H9 (cell line): ENCODE data around the gene ACER1. TPM values are rescaled to one million over a fixed set of nuclear protein-coding genes. Genes with fewer than 3 reads are reported as not detected.

Experiments
- DNase-seq: peaks from one replicate; pipeline ENCODE4 v3.0.0-alpha.2; 2017
- H2AFZ ChIP-seq: one replicate; pipeline ENCODE4 v1.6.1; 2013; ENCODE audit warnings: mild to moderate bottlenecking, low read length, control low read depth, moderate library complexity
- H2AK5ac ChIP-seq: 2 replicates; pipeline ENCODE4 v1.6.1; 2013; ENCODE audit warnings: low read length, control low read depth, mixed read lengths; ENCODE audit not compliant: insufficient read length
- H2BK120ac ChIP-seq: one replicate; pipeline ENCODE4 v1.6.1; 2013; ENCODE audit warnings: low read depth, mild to moderate bottlenecking, low read length, control low read depth, inconsistent platforms; ENCODE audit not compliant: poor library complexity, severe bottlenecking
- H2BK12ac ChIP-seq: 2 replicates; pipeline ENCODE4 v1.6.1; 2013; ENCODE audit warnings: low read length, control low read depth, mixed read lengths, low read depth; ENCODE audit not compliant: insufficient read length
- H2BK15ac ChIP-seq: 2 replicates; pipeline ENCODE4 v1.6.1; 2013; ENCODE audit warnings: low read depth, low read length, control low read depth
- H2BK20ac ChIP-seq: one replicate; pipeline ENCODE4 v1.6.1; 2013; ENCODE audit warnings: low read depth, mild to moderate bottlenecking, low read length, control low read depth, inconsistent platforms; ENCODE audit not compliant: poor library complexity, severe bottlenecking
- H2BK5ac ChIP-seq: 2 replicates; pipeline ENCODE4 v1.6.1; 2013; ENCODE audit warnings: low read length, control low read depth, mixed read lengths; ENCODE audit not compliant: insufficient read length
- H3K14ac ChIP-seq: 2 replicates; pipeline ENCODE4 v1.6.1; 2013; ENCODE audit warnings: low read length, control low read depth; ENCODE audit not compliant: insufficient read depth
- H3K18ac ChIP-seq: 2 replicates; pipeline ENCODE4 v1.6.1; 2013; ENCODE audit warnings: low read depth, mild to moderate bottlenecking, mixed read lengths, low read length, control low read depth; ENCODE audit not compliant: insufficient read length
- H3K23ac ChIP-seq: 2 replicates; pipeline ENCODE4 v1.6.1; 2013; ENCODE audit warnings: low read length, control low read depth, mixed read lengths, low read depth; ENCODE audit not compliant: insufficient read length
- H3K23me2 ChIP-seq: 2 replicates; pipeline ENCODE4 v1.6.1; 2013; ENCODE audit warnings: low read depth, mild to moderate bottlenecking, mixed read lengths, low read length, control low read depth; ENCODE audit not compliant: insufficient read length, poor library complexity, severe bottlenecking
- H3K27ac ChIP-seq: 2 replicates; pipeline ENCODE4 v1.5.1; 2013; ENCODE audit warnings: low read length, control low read depth, mixed read lengths, low read depth; ENCODE audit not compliant: insufficient read length
- H3K27me3 ChIP-seq: 2 replicates; pipeline ENCODE4 v1.6.1; 2013; ENCODE audit warnings: low read length, control low read depth, inconsistent platforms; ENCODE audit not compliant: insufficient read depth
- H3K4ac ChIP-seq: 2 replicates; pipeline ENCODE4 v1.6.1; 2013; ENCODE audit warnings: low read depth, mild to moderate bottlenecking, control low read depth, inconsistent platforms, low read length, moderate library complexity
- H3K4me1 ChIP-seq: 2 replicates; pipeline ENCODE4 v1.6.1; 2013; ENCODE audit warnings: low read length, control low read depth, inconsistent platforms; ENCODE audit not compliant: insufficient read depth
- H3K4me2 ChIP-seq: 2 replicates; pipeline ENCODE4 v1.6.1; 2013; ENCODE audit warnings: low read length, control low read depth, mixed read lengths; ENCODE audit not compliant: insufficient read length, insufficient read depth
- H3K56ac ChIP-seq: 2 replicates; pipeline ENCODE4 v1.6.1; 2013; ENCODE audit warnings: low read depth, mild to moderate bottlenecking, mixed read lengths, low read length, control low read depth; ENCODE audit not compliant: insufficient read length
- H3K79me1 ChIP-seq: 2 replicates; pipeline ENCODE4 v1.6.1; 2013; ENCODE audit warnings: low read depth, mild to moderate bottlenecking, moderate library complexity, low read length, control low read depth, inconsistent platforms; ENCODE audit not compliant: insufficient read depth, poor library complexity, severe bottlenecking
- H3K79me2 ChIP-seq: 2 replicates; pipeline ENCODE4 v1.6.1; 2013; ENCODE audit warnings: low read length, control low read depth, inconsistent platforms; ENCODE audit not compliant: insufficient read depth
- H3K9ac ChIP-seq: 2 replicates; pipeline ENCODE4 v1.6.1; 2013; ENCODE audit warnings: low read length, control low read depth, mixed read lengths; ENCODE audit not compliant: insufficient read length; ENCODE audit errors: extremely low read depth
- H3K9me3 ChIP-seq: one replicate; pipeline ENCODE4 v1.6.1; 2013; ENCODE audit warnings: low read depth, low read length, inconsistent platforms; ENCODE audit not compliant: control insufficient read depth
- H3T11ph ChIP-seq: one replicate; pipeline ENCODE4 v1.6.1; 2013; ENCODE audit warnings: mild to moderate bottlenecking, low read length, control low read depth, inconsistent platforms
- H4K20me1 ChIP-seq: one replicate; pipeline ENCODE4 v1.6.1; 2013; ENCODE audit not compliant: control insufficient read depth, insufficient read length, insufficient read depth
- H4K5ac ChIP-seq: 2 replicates; pipeline ENCODE4 v1.6.1; 2013; ENCODE audit warnings: low read depth, mild to moderate bottlenecking, mixed read lengths, low read length, control low read depth; ENCODE audit not compliant: insufficient read length
- H4K8ac ChIP-seq: replicated peaks from 2 replicates; pipeline ENCODE4 v1.6.1; 2013; ENCODE audit warnings: low read length, control low read depth, mixed read lengths, low read depth; ENCODE audit not compliant: insufficient read length
- H4K91ac ChIP-seq: 2 replicates; pipeline ENCODE4 v1.6.1; 2013; ENCODE audit warnings: low read depth, mild to moderate bottlenecking, moderate library complexity, mixed read lengths, low read length, control low read depth; ENCODE audit not compliant: insufficient read length
- H3K27ac Mint-ChIP-seq, 3 experiments: 2 replicates in 2 of 3; 3 replicates in 1 of 3; pipeline ENCODE4 v1.8.0; 2020 to 2021; ENCODE audit warnings: mixed read lengths in 3 of 3, mild to moderate bottlenecking in 1 of 3, moderate library complexity in 1 of 3
- H3K27me3 Mint-ChIP-seq: 2 replicates; pipeline ENCODE4 v1.8.0; 2021; ENCODE audit warnings: low read depth, mild to moderate bottlenecking, moderate library complexity, mixed read lengths
- H3K36me3 Mint-ChIP-seq, 3 experiments: 2 replicates in 2 of 3; 3 replicates in 1 of 3; pipeline ENCODE4 v1.8.0; 2020 to 2021; ENCODE audit warnings: low read depth in 3 of 3, mixed read lengths in 3 of 3; ENCODE audit not compliant: insufficient read depth in 1 of 3
- H3K4me1 Mint-ChIP-seq, 2 experiments: 2 replicates each; pipeline ENCODE4 v1.8.0; 2020; ENCODE audit warnings: mixed read lengths in 2 of 2
- H3K4me3 Mint-ChIP-seq, 2 experiments: 2 replicates in 1 of 2; 3 replicates in 1 of 2; pipeline ENCODE4 v1.8.0; 2020 to 2021; ENCODE audit warnings: mild to moderate bottlenecking in 2 of 2, mixed read lengths in 2 of 2, moderate library complexity in 1 of 2
- H3K9me3 Mint-ChIP-seq, 2 experiments: 2 replicates in 1 of 2; 3 replicates in 1 of 2; pipeline ENCODE4 v1.8.0; 2020; ENCODE audit warnings: mild to moderate bottlenecking in 2 of 2, mixed read lengths in 2 of 2, moderate library complexity in 1 of 2
- CTCF ChIP-seq: fragments of 200-600 bp; sonication (generic); conservative IDR thresholded peaks from 3 replicates; pipeline ENCODE4 v1.8.0; 2021; ENCODE audit warnings: antibody characterized with exemption, mild to moderate bottlenecking
- WGBS: extraction: QIAGEN DNeasy Blood & Tissue Kit; methylation state at CpG from one replicate; pipeline ENCODE4 v1.1.7; 2013; ENCODE audit warnings: missing lambda C conversion rate, low lambda C conversion rate, mixed read lengths; ENCODE audit not compliant: insufficient read length; ENCODE audit errors: extremely low coverage; 5-methylcytosine and 5-hydroxymethylcytosine counted together
- total RNA-seq: library from RNA; stranded (reverse); gene quantifications from 2 replicates; pipeline ENCODE4 v1.2.1, GENCODE V29; 2021

The ACER1 gene
- total RNA-seq, 1 experiment from 2014 or later: not detected

DNA sequence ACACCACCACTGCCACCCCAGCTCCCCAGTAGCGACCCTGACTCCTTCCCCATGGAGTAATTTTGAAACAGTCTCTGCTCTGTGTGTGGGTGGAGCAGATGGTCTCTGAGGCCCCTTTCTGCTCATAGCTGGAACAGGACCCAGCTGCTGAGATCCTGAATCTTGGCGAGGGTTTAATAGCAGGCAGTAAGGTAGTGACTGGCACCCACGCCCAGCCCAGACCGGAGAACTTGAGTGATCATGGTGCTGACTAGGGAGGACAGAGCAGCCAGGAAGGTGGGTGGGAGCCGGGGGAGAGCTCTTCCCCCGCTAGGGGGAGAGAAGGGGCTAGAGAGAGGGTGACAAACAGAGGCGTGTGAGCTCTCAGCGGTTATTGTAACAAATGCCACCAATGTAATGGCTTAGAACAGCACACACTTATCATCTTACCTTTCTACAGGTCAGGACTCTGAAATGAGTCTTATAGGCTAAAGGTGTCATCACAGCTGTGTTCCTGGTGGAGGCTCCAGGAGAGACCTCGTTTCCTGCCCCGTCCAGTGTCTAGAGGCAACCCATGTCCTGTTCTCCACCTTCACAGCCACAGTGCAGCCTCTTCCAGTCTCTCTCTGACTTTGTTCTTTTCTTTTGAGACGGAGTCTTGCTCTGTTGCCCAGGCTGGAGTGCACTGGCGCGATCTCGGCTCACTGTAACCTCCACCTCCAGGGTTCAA is 7.2 kb upstream of the ACER1 start:
- peak overlapping the region; percentile 30 for H3K18ac ChIP-seq
- Mint-ChIP-seq H3K36me3 (no peaks in the 10 kb centered on the region; a peak in 1 of 7 replicates), H3K27me3 (peaks cover 5% of the 10 kb centered on the region; the same call in 1 of the 2 replicates), H3K27ac (no peak overlapping the region), H3K9me3 (peaks cover 6 to 35% of the 10 kb centered on the region in 2 experiments; a peak in 4 of 5 replicates), H3K4me3 (no peak overlapping the region), H3K4me1 (no peaks in the 10 kb centered on the region)
- no peak overlapping the region for H2BK120ac ChIP-seq
- no peak overlapping the region for H3K4ac ChIP-seq
- no peaks in the 10 kb centered on the region for H3K23me2 ChIP-seq
- H3K79me1 ChIP-seq: no peaks in the 10 kb centered on the region
- no peak overlapping the region for H2BK5ac ChIP-seq
- H4K20me1 ChIP-seq: no peaks in the 10 kb centered on the region
- no peak overlapping the region for H2BK15ac ChIP-seq
- no peak overlapping the region for H2BK20ac ChIP-seq
- no CpG with 5 or more reads among the region's 14 CpGs for WGBS
- H3T11ph ChIP-seq: no peak overlapping the region
- peak; percentile 47; the same call in 2 of the 3 replicates for TF ChIP-seq CTCF
- H3K23ac ChIP-seq: no peak overlapping the region
- H3K9me3 ChIP-seq: no peaks in the 10 kb centered on the region
- no peak overlapping the region for H3K56ac ChIP-seq
- no peak overlapping the region for H2AFZ ChIP-seq
- DNase-seq: peak; percentile 45
- no peak overlapping the region for H3K4me2 ChIP-seq
- no peak overlapping the region for H3K9ac ChIP-seq
- no peak overlapping the region for H4K5ac ChIP-seq
- H3K27me3 ChIP-seq: no peaks in the 10 kb centered on the region
- no peaks in the 10 kb centered on the region for H3K4me1 ChIP-seq
- H2AK5ac ChIP-seq: no peak overlapping the region
- no peak overlapping the region for H4K8ac ChIP-seq
- H2BK12ac ChIP-seq: no peak overlapping the region
- H3K79me2 ChIP-seq: no peaks in the 10 kb centered on the region
- no peak overlapping the region for H3K27ac ChIP-seq
- peak overlapping the region; percentile 27; the same call in 1 of the 2 replicates for H3K14ac ChIP-seq
- H4K91ac ChIP-seq: no peak overlapping the region
